ENCODE data around the gene TSPAN9. TPM values are rescaled to one million over a fixed set of nuclear protein-coding genes. Genes with fewer than 3 reads are reported as not detected.

The TSPAN9 gene
- total and polyA plus RNA-seq, 2 of the 4 experiments (the other 2 are of a cell fraction): 17.7 to 39.1 TPM

DNA sequence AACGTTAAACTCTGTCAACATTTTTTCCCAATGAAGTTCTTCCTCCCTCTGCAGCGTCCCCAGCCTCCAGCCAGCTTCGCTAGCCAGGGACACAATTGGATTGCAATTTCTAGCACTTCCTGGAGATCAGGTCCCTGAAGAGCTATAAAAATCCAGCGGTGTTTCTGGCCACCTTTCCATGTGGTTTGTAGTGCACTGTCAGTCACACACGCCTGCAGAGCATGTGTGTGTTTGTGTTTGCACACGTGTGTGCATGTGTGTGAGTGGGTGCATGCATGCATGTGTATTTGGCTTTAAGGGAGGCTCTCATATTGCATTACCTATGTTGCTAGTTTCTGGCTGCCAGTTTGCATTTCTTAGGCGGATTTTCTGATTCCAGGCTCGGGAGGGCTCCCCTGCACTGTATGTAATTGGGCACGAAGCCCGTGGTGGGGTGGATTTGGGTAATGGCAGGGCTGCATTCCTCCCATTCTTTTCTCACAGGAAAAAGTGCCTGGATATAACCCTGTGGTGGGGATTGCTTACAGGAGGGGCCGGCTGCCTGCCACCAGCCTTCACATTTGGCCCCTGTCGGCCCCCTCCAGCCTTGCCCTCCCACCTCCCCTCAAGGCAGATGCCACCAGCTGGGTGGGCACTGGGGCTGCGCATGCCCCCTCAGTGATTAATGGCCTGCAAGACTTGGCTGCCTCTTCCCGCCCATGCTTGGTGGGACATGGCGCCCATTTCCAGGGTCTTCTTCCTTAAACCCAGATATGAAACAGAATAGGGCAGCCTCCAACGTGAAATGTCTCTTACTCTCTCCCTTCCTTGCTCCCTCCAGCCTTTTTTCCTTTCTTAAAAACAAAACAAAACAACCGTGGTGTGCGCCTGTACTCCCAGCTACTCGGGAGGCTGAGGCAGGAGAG is 74.0 kb downstream of the TSPAN9 start:
- no peak overlapping the region for H3K4me3 ChIP-seq (ENCODE audit: insufficient read depth, low read depth, low read length)
- H3K4ac ChIP-seq (ENCODE audit: low read depth, low read length): peak overlapping the region; percentile 67
- peak overlapping the region; percentile 50; the same call in 1 of the 2 replicates for H3K14ac ChIP-seq (replicated peaks; ENCODE audit: low read depth, low read length)
- H4K20me1 ChIP-seq (ENCODE audit: insufficient read depth, low read length): peaks cover 21% of the 10 kb centered on the region
- H3K56ac ChIP-seq (ENCODE audit: extremely low read depth, insufficient read depth, low read length): no peak overlapping the region
- ChIA-PET CTCF (interaction anchor here (0.8 to 1.6 kb wide), 2 partner anchors 28 to 124 kb away, joined by 3 read pairs; no protein-coding TSS in a partner anchor), POLR2A (ENCODE audit: unreplicated experiment) (no interaction called here)
- H3K27ac ChIP-seq (ENCODE audit: insufficient read depth, low read length): no peak overlapping the region
- dilution Hi-C loops (cut with HindIII; ENCODE audit: low sequenced_read_pairs, unreplicated experiment) (no loop called here), in situ Hi-C loops (cut with MboI; ENCODE audit: low sequenced_read_pairs) (no loop called here), intact Hi-C loops (cut with micrococcal nuclease) (loop anchor here (5.0 kb wide), 1 partner anchor 51 kb away; no protein-coding TSS in a partner anchor)
- H2AFZ ChIP-seq (replicated peaks; ENCODE audit: low read length, poor library complexity): peak overlapping the region; percentile 83
- BruUV-seq (replicated peaks): no TSS peak
- peak overlapping the region; percentile 32 for H2BK20ac ChIP-seq (ENCODE audit: low read depth, low read length)
- no peaks in the 10 kb centered on the region for H3K27me3 ChIP-seq (ENCODE audit: control insufficient read depth, insufficient read depth, low read length)
- no peak overlapping the region for H2BK5ac ChIP-seq (ENCODE audit: low read depth, low read length, poor library complexity, severe bottlenecking)
- no peaks in the 10 kb centered on the region for H3K9me3 ChIP-seq (ENCODE audit: control insufficient read depth, insufficient read depth, low read length)
- peak overlapping the region; percentile 76 for H4K91ac ChIP-seq (ENCODE audit: insufficient read depth, low read depth, low read length)
- peak overlapping the region; percentile 21; the same call in 1 of the 2 replicates for H3K4me2 ChIP-seq (ENCODE audit: low read depth, low read length)
- peaks cover 0 to 15% of the 10 kb centered on the region in 2 experiments; a peak in 2 of 4 replicates for H3K79me1 ChIP-seq (ENCODE audit: low read depth in 1 of 2, low read length in 2 of 2)
- H3K23ac ChIP-seq (ENCODE audit: low read depth, low read length): peak overlapping the region; percentile 82
- H4K5ac ChIP-seq (ENCODE audit: low read depth, low read length): no peak overlapping the region
- H4K8ac ChIP-seq (ENCODE audit: low read depth in 2 of 2, low read length in 2 of 2): peak overlapping the region; percentile 45 to 75
- no peak overlapping the region for H3K9ac ChIP-seq (ENCODE audit: low read depth, low read length)
- H2AK5ac ChIP-seq (ENCODE audit: low read depth, low read length): peak overlapping the region; percentile 56
- peak; percentile 87 for ATAC-seq (ENCODE audit: low read depth)
- peak overlapping the region; percentile 94 for H2AK9ac ChIP-seq (replicated peaks; ENCODE audit: low read depth, low read length, poor library complexity)
- no peaks in the 10 kb centered on the region; the same call in 1 of the 2 replicates for H3K9me1 ChIP-seq (ENCODE audit: insufficient read depth, low read length)
- H3K18ac ChIP-seq (ENCODE audit: low read depth, low read length): no peak overlapping the region
- no peak overlapping the region; the same call in 2 of the 3 replicates for H2BK15ac ChIP-seq (ENCODE audit: low read depth, low read length)
- peak overlapping the region; percentile 81 for H2BK120ac ChIP-seq (ENCODE audit: low read depth, low read length)
- peaks cover 17% of the 10 kb centered on the region for H3K4me1 ChIP-seq (ENCODE audit: control insufficient read depth, insufficient read depth, low read length)
- WGBS, 2 experiments (ENCODE audit: extremely low coverage in 2 of 2, insufficient read length in 1 of 2): 27% methylated on average over 3 of the region's 19 CpGs; no CpG with 5 or more reads in 1 of the 2 experiments
- peak; percentile 48 for DNase-seq
- no peaks in the 10 kb centered on the region for H3K36me3 ChIP-seq (ENCODE audit: control insufficient read depth, insufficient read depth, low read length)
- TF ChIP-seq FOS (IDR thresholded peaks at IDR 0.05; ENCODE audit: low read depth, low read length): no peak
- no peak for TF ChIP-seq MAFK (IDR thresholded peaks at IDR 0.05; ENCODE audit: low read depth, low read length)
- TF ChIP-seq, protein P1, sequence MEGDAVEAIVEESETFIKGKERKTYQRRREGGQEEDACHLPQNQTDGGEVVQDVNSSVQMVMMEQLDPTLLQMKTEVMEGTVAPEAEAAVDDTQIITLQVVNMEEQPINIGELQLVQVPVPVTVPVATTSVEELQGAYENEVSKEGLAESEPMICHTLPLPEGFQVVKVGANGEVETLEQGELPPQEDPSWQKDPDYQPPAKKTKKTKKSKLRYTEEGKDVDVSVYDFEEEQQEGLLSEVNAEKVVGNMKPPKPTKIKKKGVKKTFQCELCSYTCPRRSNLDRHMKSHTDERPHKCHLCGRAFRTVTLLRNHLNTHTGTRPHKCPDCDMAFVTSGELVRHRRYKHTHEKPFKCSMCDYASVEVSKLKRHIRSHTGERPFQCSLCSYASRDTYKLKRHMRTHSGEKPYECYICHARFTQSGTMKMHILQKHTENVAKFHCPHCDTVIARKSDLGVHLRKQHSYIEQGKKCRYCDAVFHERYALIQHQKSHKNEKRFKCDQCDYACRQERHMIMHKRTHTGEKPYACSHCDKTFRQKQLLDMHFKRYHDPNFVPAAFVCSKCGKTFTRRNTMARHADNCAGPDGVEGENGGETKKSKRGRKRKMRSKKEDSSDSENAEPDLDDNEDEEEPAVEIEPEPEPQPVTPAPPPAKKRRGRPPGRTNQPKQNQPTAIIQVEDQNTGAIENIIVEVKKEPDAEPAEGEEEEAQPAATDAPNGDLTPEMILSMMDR (conservative IDR thresholded peaks at IDR 0.05; ENCODE audit: low read depth, low read length): no peak
- TF ChIP-seq RCOR1 (IDR thresholded peaks at IDR 0.05; ENCODE audit: insufficient replicate concordance, low read length): no peak
- no peak for TF ChIP-seq SMC3 (IDR thresholded peaks at IDR 0.05; ENCODE audit: low read depth, low read length)
- no peak for TF ChIP-seq RAD21 (IDR thresholded peaks at IDR 0.05; ENCODE audit: low read length)
- TF ChIP-seq CEBPB (IDR thresholded peaks at IDR 0.05; ENCODE audit: low read depth, low read length): no peak
- no peak for TF ChIP-seq RFX5 (IDR thresholded peaks at IDR 0.05; ENCODE audit: low read depth, low read length)
- TF ChIP-seq NFE2L2 (IDR thresholded peaks at IDR 0.05; ENCODE audit: low read depth, low read length): no peak
- TF ChIP-seq, protein P2, sequence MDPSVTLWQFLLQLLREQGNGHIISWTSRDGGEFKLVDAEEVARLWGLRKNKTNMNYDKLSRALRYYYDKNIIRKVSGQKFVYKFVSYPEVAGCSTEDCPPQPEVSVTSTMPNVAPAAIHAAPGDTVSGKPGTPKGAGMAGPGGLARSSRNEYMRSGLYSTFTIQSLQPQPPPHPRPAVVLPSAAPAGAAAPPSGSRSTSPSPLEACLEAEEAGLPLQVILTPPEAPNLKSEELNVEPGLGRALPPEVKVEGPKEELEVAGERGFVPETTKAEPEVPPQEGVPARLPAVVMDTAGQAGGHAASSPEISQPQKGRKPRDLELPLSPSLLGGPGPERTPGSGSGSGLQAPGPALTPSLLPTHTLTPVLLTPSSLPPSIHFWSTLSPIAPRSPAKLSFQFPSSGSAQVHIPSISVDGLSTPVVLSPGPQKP (IDR thresholded peaks at IDR 0.05; ENCODE audit: borderline replicate concordance, low read depth, low read length): no peak
- TF ChIP-seq, protein P3, sequence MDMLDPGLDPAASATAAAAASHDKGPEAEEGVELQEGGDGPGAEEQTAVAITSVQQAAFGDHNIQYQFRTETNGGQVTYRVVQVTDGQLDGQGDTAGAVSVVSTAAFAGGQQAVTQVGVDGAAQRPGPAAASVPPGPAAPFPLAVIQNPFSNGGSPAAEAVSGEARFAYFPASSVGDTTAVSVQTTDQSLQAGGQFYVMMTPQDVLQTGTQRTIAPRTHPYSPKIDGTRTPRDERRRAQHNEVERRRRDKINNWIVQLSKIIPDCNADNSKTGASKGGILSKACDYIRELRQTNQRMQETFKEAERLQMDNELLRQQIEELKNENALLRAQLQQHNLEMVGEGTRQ (IDR thresholded peaks at IDR 0.05; ENCODE audit: low read depth, low read length): no peak
- no peak for TF ChIP-seq BHLHE40 (IDR thresholded peaks at IDR 0.05; ENCODE audit: low read depth, low read length)
- TF ChIP-seq CHD1 (IDR thresholded peaks at IDR 0.05; ENCODE audit: low read depth, low read length): no peak
